GM12878 (cell line): ENCODE measurements around the gene CCDC136. TPM values are rescaled to one million over a fixed set of nuclear protein-coding genes. Genes with fewer than 3 reads are reported as not detected.

Experiments
- CBX3 ChIP-seq: fragments of 200-600 bp; sonication (generic); IDR thresholded peaks from 2 replicates; pipeline ENCODE4 v1.6.1; 2016; ENCODE audit warnings: low read depth, borderline replicate concordance
- CEBPZ ChIP-seq: fragments of 150-350 bp; IDR thresholded peaks from 2 replicates; pipeline ENCODE4 v1.6.1; 2016; ENCODE audit warnings: low read depth, low read length
- IKZF1 ChIP-seq: fragments of 450-650 bp; conservative IDR thresholded peaks from 2 replicates; pipeline ENCODE4 v1.6.1; 2017; ENCODE audit warnings: antibody characterized with exemption, mild to moderate bottlenecking
- LARP7 ChIP-seq: fragments of 450-650 bp; IDR thresholded peaks from 2 replicates; pipeline ENCODE4 v1.6.1; 2017; ENCODE audit warnings: mild to moderate bottlenecking
- MTA2 ChIP-seq: fragments of 450-650 bp; IDR thresholded peaks from 2 replicates; pipeline ENCODE4 v1.6.1; 2016; ENCODE audit warnings: low read depth, mild to moderate bottlenecking, moderate library complexity
- NFIC ChIP-seq: IDR thresholded peaks from 2 replicates; pipeline ENCODE4 v1.6.1; 2012; ENCODE audit warnings: low read depth, mild to moderate bottlenecking, inconsistent platforms, low read length, moderate library complexity
- NR2F1 ChIP-seq: fragments of 450-650 bp; conservative IDR thresholded peaks from 2 replicates; pipeline ENCODE4 v1.6.1; 2017; ENCODE audit warnings: mild to moderate bottlenecking
- YY1 ChIP-seq: IDR thresholded peaks from 2 replicates; pipeline ENCODE4 v1.6.1; 2011; ENCODE audit warnings: low read depth, mild to moderate bottlenecking, low read length
- ZBTB4 ChIP-seq: fragments of 450-650 bp; formaldehyde crosslinking; IDR thresholded peaks from 2 replicates; pipeline ENCODE4 v1.4.0; 2022; ENCODE audit warnings: mild to moderate bottlenecking, moderate library complexity
- polyA plus RNA-seq, 11 experiments: library from polyadenylated mRNA; depleted of rRNA in 4 of 11; unstranded in 6 of 11; stranded (reverse) in 5 of 11; fragments of >200 nt; fragmentation: Nextera tagmentation in 4 of 11; fragmentation: Illumina TruSeq in 1 of 11; extraction: Ambion mirVana in 4 of 11; extraction: Trizol in 1 of 11; gene quantifications; 1 replicate in 1 of 11; 2 replicates in 10 of 11; pipeline versions ENCODE4 v1.2.1 to v1.2.3, GENCODE V29; 2011 to 2016; ENCODE audit warnings: inconsistent platforms in 2 of 11, missing spikeins in 2 of 11, low read depth in 1 of 11
- small RNA-seq: library from RNA; depleted of rRNA; stranded (forward); fragments of <200 nt; gene quantifications from one replicate; pipeline ENCODE3, GENCODE V24; 2014
- total RNA-seq, 4 experiments: library from RNA; depleted of rRNA in 3 of 4; stranded (reverse); fragments of >200 nt in 3 of 4; fragmentation: Illumina TruSeq in 1 of 4; extraction: Trizol in 1 of 4; gene quantifications; 2 replicates each; pipeline versions ENCODE4 v1.2.1 to v1.2.3, GENCODE V29; 2013 to 2021
- TF ChIP-seq, protein P1 (sequence below): IDR thresholded peaks from 2 replicates; pipeline ENCODE4 v1.6.1; 2012; ENCODE audit warnings: low read length, inconsistent platforms

The CCDC136 gene
- total and polyA plus RNA-seq, 10 of the 15 experiments (the other 5 are each of a cell fraction or from before 2014, with no cell fraction given): 0.32 to 4.8 (median 1.5) TPM

GRCh38 chr7:128871050-128871449 is 79.3 kb downstream of the CCDC136 start (continued):
- no peak for TF ChIP-seq NFIC
- TF ChIP-seq, protein P1, sequence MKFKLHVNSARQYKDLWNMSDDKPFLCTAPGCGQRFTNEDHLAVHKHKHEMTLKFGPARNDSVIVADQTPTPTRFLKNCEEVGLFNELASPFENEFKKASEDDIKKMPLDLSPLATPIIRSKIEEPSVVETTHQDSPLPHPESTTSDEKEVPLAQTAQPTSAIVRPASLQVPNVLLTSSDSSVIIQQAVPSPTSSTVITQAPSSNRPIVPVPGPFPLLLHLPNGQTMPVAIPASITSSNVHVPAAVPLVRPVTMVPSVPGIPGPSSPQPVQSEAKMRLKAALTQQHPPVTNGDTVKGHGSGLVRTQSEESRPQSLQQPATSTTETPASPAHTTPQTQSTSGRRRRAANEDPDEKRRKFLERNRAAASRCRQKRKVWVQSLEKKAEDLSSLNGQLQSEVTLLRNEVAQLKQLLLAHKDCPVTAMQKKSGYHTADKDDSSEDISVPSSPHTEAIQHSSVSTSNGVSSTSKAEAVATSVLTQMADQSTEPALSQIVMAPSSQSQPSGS: no peak
- no peak for TF ChIP-seq IKZF1
- TF ChIP-seq LARP7: no peak
- TF ChIP-seq CEBPZ: no peak
- no peak for TF ChIP-seq ZBTB4 (CRISPR knock-in tag)
- TF ChIP-seq YY1: no peak
- TF ChIP-seq NR2F1: no peak
- no peak for TF ChIP-seq CBX3
- no peak for TF ChIP-seq MTA2

Small RNA genes within 50 kb of the gene (small RNA-seq; reads per million reads assigned to genes)
- gene RN7SL81P: not detected

Other genes with a start within 250 kb of the CCDC136 start
- gene GARIN1A, start 119.7 kb upstream of the CCDC136 start, total RNA-seq (2014; rRNA removed): 0.16 and 0.40 TPM in 2 replicates
- gene GARIN1A, start 119.7 kb upstream of the CCDC136 start, total RNA-seq (2014; rRNA removed; fragmentation: Illumina TruSeq; extraction: Trizol): 0.13 and 0.14 TPM in 2 replicates
- gene GARIN1A, start 119.7 kb upstream of the CCDC136 start, total RNA-seq (2021): 0.21 and 0.23 TPM in 2 replicates
- 0.22 and 0.43 TPM in 2 replicates for gene GARIN1A, start 119.7 kb upstream of the CCDC136 start, polyA plus RNA-seq (2011; rRNA removed)
- gene GARIN1A, start 119.7 kb upstream of the CCDC136 start, polyA plus RNA-seq (2014; fragmentation: Illumina TruSeq; extraction: Trizol): 0.41 and 0.60 TPM in 2 replicates
- gene GARIN1A, start 119.7 kb upstream of the CCDC136 start, polyA plus RNA-seq (2014; fragmentation: Nextera tagmentation; extraction: Ambion mirVana): under 1 TPM; 0.04 to 0.05 TPM
- 0.17 and 0.49 TPM in 2 replicates for gene GARIN1A, start 119.7 kb upstream of the CCDC136 start, polyA plus RNA-seq (2014; rRNA removed)
- gene GARIN1A, start 119.7 kb upstream of the CCDC136 start, polyA plus RNA-seq (2016; fragmentation: Nextera tagmentation; extraction: Ambion mirVana): under 1 TPM in 1 of 2 experiments, not detected in 1; 0.35 TPM
- 31.8 and 36.0 TPM in 2 replicates for gene CALU, start 52.6 kb upstream of the CCDC136 start, total RNA-seq (2014; rRNA removed)
- 50.0 and 53.9 TPM in 2 replicates for gene CALU, start 52.6 kb upstream of the CCDC136 start, total RNA-seq (2014; rRNA removed; fragmentation: Illumina TruSeq; extraction: Trizol)
- gene CALU, start 52.6 kb upstream of the CCDC136 start, total RNA-seq (2021): 28.1 and 33.0 TPM in 2 replicates
- gene CALU, start 52.6 kb upstream of the CCDC136 start, polyA plus RNA-seq (2011; rRNA removed): 39.9 and 49.4 TPM in 2 replicates
- 48.5 and 61.8 TPM in 2 replicates for gene CALU, start 52.6 kb upstream of the CCDC136 start, polyA plus RNA-seq (2014; fragmentation: Illumina TruSeq; extraction: Trizol)
- gene CALU, start 52.6 kb upstream of the CCDC136 start, polyA plus RNA-seq (2014; fragmentation: Nextera tagmentation; extraction: Ambion mirVana): 10 to 100 TPM; 33.6 to 44.3 TPM
- gene CALU, start 52.6 kb upstream of the CCDC136 start, polyA plus RNA-seq (2014; rRNA removed): 23.8 and 31.2 TPM in 2 replicates
- 10 to 100 TPM; 66.3 to 75.6 TPM for gene CALU, start 52.6 kb upstream of the CCDC136 start, polyA plus RNA-seq (2016; fragmentation: Nextera tagmentation; extraction: Ambion mirVana)
- gene OPN1SW, start 16.2 kb upstream of the CCDC136 start, total RNA-seq (2014; rRNA removed): not detected in 2 replicates
- not detected in 2 replicates for gene OPN1SW, start 16.2 kb upstream of the CCDC136 start, total RNA-seq (2014; rRNA removed; fragmentation: Illumina TruSeq; extraction: Trizol)
- gene OPN1SW, start 16.2 kb upstream of the CCDC136 start, total RNA-seq (2021): not detected in 2 replicates
- gene OPN1SW, start 16.2 kb upstream of the CCDC136 start, polyA plus RNA-seq (2011; rRNA removed): not detected in 2 replicates
- gene OPN1SW, start 16.2 kb upstream of the CCDC136 start, polyA plus RNA-seq (2014; fragmentation: Illumina TruSeq; extraction: Trizol): not detected in 2 replicates
- under 1 TPM; 0.13 to 0.26 TPM for gene OPN1SW, start 16.2 kb upstream of the CCDC136 start, polyA plus RNA-seq (2014; fragmentation: Nextera tagmentation; extraction: Ambion mirVana)
- not detected in 2 replicates for gene OPN1SW, start 16.2 kb upstream of the CCDC136 start, polyA plus RNA-seq (2014; rRNA removed)
- gene OPN1SW, start 16.2 kb upstream of the CCDC136 start, polyA plus RNA-seq (2016; fragmentation: Nextera tagmentation; extraction: Ambion mirVana): under 1 TPM; 0.11 to 0.35 TPM
- gene FLNC, start 38.4 kb downstream of the CCDC136 start, total RNA-seq (2014; rRNA removed): 0.05 and 0.11 TPM in 2 replicates
- gene FLNC, start 38.4 kb downstream of the CCDC136 start, total RNA-seq (2014; rRNA removed; fragmentation: Illumina TruSeq; extraction: Trizol): 0.09 TPM in 1 of 2 replicates, not detected in the other
- 0.21 and 0.32 TPM in 2 replicates for gene FLNC, start 38.4 kb downstream of the CCDC136 start, total RNA-seq (2021)
- not detected in 2 replicates for gene FLNC, start 38.4 kb downstream of the CCDC136 start, polyA plus RNA-seq (2011; rRNA removed)
- 0.01 TPM in 1 of 2 replicates, not detected in the other for gene FLNC, start 38.4 kb downstream of the CCDC136 start, polyA plus RNA-seq (2014; fragmentation: Illumina TruSeq; extraction: Trizol)
- gene FLNC, start 38.4 kb downstream of the CCDC136 start, polyA plus RNA-seq (2014; fragmentation: Nextera tagmentation; extraction: Ambion mirVana): under 1 TPM in 1 of 2 experiments, not detected in 1; 0.02 TPM
- 0.01 and 0.06 TPM in 2 replicates for gene FLNC, start 38.4 kb downstream of the CCDC136 start, polyA plus RNA-seq (2014; rRNA removed)
- under 1 TPM; 0.03 to 0.08 TPM for gene FLNC, start 38.4 kb downstream of the CCDC136 start, polyA plus RNA-seq (2016; fragmentation: Nextera tagmentation; extraction: Ambion mirVana)
- gene ATP6V1F, start 70.9 kb downstream of the CCDC136 start, total RNA-seq (2014; rRNA removed): 123 and 126 TPM in 2 replicates
- gene ATP6V1F, start 70.9 kb downstream of the CCDC136 start, total RNA-seq (2014; rRNA removed; fragmentation: Illumina TruSeq; extraction: Trizol): 108 and 111 TPM in 2 replicates
- 143 and 155 TPM in 2 replicates for gene ATP6V1F, start 70.9 kb downstream of the CCDC136 start, total RNA-seq (2021)
- 121 and 194 TPM in 2 replicates for gene ATP6V1F, start 70.9 kb downstream of the CCDC136 start, polyA plus RNA-seq (2011; rRNA removed)
- 62.7 and 179 TPM in 2 replicates for gene ATP6V1F, start 70.9 kb downstream of the CCDC136 start, polyA plus RNA-seq (2014; fragmentation: Illumina TruSeq; extraction: Trizol)
- gene ATP6V1F, start 70.9 kb downstream of the CCDC136 start, polyA plus RNA-seq (2014; fragmentation: Nextera tagmentation; extraction: Ambion mirVana): 100 to 1,000 TPM; 246 to 343 TPM
- 211 and 223 TPM in 2 replicates for gene ATP6V1F, start 70.9 kb downstream of the CCDC136 start, polyA plus RNA-seq (2014; rRNA removed)
- gene ATP6V1F, start 70.9 kb downstream of the CCDC136 start, polyA plus RNA-seq (2016; fragmentation: Nextera tagmentation; extraction: Ambion mirVana): 100 to 1,000 TPM; 286 TPM
- 2.9 and 4.2 TPM in 2 replicates for gene KCP, start 118.7 kb downstream of the CCDC136 start, total RNA-seq (2014; rRNA removed)
- 1.1 and 1.4 TPM in 2 replicates for gene KCP, start 118.7 kb downstream of the CCDC136 start, total RNA-seq (2014; rRNA removed; fragmentation: Illumina TruSeq; extraction: Trizol)
- gene KCP, start 118.7 kb downstream of the CCDC136 start, total RNA-seq (2021): 5.6 and 7.8 TPM in 2 replicates
- 0.45 and 0.76 TPM in 2 replicates for gene KCP, start 118.7 kb downstream of the CCDC136 start, polyA plus RNA-seq (2011; rRNA removed)
- gene KCP, start 118.7 kb downstream of the CCDC136 start, polyA plus RNA-seq (2014; fragmentation: Illumina TruSeq; extraction: Trizol): 0.48 and 1.0 TPM in 2 replicates
- gene KCP, start 118.7 kb downstream of the CCDC136 start, polyA plus RNA-seq (2014; fragmentation: Nextera tagmentation; extraction: Ambion mirVana): under 1 TPM; 0.05 to 0.35 TPM
- gene KCP, start 118.7 kb downstream of the CCDC136 start, polyA plus RNA-seq (2014; rRNA removed): 6.0 and 7.6 TPM in 2 replicates
- 1 to 10 TPM; 4.0 to 4.3 TPM for gene KCP, start 118.7 kb downstream of the CCDC136 start, polyA plus RNA-seq (2016; fragmentation: Nextera tagmentation; extraction: Ambion mirVana)
- 81.7 and 90.0 TPM in 2 replicates for gene IRF5, start 146.0 kb downstream of the CCDC136 start, total RNA-seq (2014; rRNA removed)
- gene IRF5, start 146.0 kb downstream of the CCDC136 start, total RNA-seq (2014; rRNA removed; fragmentation: Illumina TruSeq; extraction: Trizol): 33.9 and 36.5 TPM in 2 replicates
- gene IRF5, start 146.0 kb downstream of the CCDC136 start, total RNA-seq (2021): 74.6 and 74.9 TPM in 2 replicates
- 31.5 and 55.1 TPM in 2 replicates for gene IRF5, start 146.0 kb downstream of the CCDC136 start, polyA plus RNA-seq (2011; rRNA removed)
- gene IRF5, start 146.0 kb downstream of the CCDC136 start, polyA plus RNA-seq (2014; fragmentation: Illumina TruSeq; extraction: Trizol): 23.2 and 39.7 TPM in 2 replicates
- gene IRF5, start 146.0 kb downstream of the CCDC136 start, polyA plus RNA-seq (2014; fragmentation: Nextera tagmentation; extraction: Ambion mirVana): 1 to 10 TPM; 5.4 to 8.9 TPM
- gene IRF5, start 146.0 kb downstream of the CCDC136 start, polyA plus RNA-seq (2014; rRNA removed): 68.3 and 71.5 TPM in 2 replicates
- 10 to 100 TPM; 84.1 to 90.3 TPM for gene IRF5, start 146.0 kb downstream of the CCDC136 start, polyA plus RNA-seq (2016; fragmentation: Nextera tagmentation; extraction: Ambion mirVana)